GM18868 (cell line): ENCODE data around the gene PTPRM.

Experiments used
- ATAC-seq: cut with Tn5 transposase; IDR thresholded peaks from one replicate; pipeline ENCODE4 v1.9.1; 2021; ENCODE audit warnings: mild to moderate bottlenecking, moderate library complexity; ENCODE audit not compliant: unreplicated experiment

Gene PTPRM

DNA sequence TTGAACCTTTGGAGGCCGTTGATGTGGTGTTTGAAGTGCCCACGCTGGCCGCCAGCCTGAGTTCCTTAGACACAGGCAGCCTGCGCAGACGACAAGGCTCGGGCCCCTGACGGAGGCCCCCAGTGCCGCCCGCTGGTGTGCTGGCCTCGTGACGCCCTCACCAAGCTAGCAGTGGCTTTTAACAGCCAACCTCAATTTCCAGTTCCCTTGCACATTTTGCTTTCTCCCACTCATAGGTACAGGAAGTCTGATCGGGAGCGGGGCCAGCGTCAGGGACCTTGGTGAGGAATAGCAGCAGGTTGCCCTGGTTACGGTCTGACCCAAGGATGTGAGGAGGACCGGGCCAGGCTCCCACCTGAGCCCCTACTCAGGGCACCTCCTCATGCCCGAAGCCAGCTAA lies 834.5 kb downstream of the PTPRM start:
- ATAC-seq: no peak

DNA sequence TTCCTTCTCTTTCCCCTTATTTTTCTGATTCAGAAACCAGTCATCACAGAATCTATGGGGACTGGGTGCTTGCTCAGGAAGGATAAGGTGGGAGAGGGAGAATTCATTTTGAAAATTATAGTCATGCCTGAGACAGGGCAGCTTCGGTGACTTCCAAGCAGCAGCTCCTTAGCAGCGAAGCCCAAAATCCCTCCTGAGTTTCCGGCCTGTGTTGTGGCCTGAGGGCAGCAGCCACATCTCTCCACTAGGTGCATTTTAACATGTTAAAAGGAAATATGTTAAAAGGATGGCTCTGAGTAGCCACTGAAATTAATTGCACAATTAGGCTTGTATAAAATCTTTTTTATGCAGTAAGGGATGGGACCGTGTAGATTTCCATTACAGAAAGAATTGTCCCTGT lies 835.1 kb downstream of the PTPRM start:
- no peak for ATAC-seq

DNA sequence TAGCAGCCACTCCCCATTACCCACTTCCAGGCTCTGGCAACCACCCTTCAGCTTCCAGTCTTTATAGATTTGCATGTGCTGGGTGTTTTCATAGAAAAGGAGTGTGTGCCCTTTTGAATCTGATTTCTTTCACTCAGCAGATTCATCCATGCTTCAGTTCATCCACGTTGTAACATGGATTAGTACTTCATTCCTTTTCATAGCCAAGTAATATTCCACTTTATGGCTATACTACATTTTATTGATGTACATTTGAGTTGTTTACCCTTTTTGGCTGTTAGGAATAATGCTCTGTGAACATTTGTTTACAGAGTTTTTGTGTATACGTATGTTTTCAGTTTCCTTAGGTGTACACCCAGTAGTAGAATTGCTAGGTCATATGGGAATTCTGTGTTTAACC lies 836.6 kb downstream of the PTPRM start:
- no peak for ATAC-seq

DNA sequence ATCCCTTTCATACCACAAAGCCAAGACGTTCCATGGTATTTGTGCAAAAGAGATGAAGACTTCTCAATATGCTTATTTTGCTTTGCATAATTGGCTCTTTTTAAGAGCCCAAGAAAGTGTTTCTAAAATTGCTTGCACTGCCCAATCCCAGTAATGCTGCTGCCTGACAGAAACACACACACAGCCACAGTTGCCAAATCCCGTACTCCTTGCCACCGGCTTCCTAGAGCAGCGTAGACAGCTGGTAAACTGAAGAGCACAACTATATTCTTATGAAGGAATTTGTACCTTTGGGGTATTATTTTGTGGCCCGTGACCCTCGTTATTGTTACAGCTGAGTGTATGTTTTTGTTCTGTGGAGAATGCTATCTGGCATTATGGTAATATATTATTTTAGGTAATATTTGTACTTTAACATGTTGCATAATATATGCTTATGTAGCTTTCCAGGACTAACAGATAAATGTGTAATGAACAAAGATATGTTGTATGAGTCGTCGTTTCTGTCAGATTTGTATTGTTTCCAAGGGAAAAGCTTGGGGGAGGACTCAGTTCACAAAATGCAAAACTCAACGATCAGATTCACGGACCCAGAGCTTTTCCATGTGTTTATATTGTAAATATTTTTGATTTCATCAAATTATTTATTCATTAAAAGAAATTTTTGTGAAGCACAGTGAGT lies 839.2 kb downstream of the PTPRM start:
- ATAC-seq: no peak

DNA sequence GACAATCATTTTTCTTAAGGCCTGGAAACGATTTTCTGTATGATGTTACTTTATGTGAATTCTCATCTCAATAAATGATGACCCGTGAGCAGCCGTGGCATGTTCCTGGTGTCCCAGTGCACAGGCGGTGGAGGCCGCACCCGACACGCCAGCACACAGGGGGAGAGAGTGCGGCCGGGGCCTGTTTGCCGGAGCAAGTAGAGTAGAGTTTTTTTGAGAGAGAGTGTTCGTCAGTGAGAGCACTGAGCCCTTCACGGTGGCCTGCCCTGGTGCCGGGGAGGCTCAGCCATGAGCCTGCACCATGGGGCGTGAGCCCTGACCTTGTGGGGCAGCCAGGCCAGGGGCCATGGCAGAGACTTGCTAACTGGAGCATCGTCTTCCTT lies 839.7 kb downstream of the PTPRM start:
- no peak for ATAC-seq

DNA sequence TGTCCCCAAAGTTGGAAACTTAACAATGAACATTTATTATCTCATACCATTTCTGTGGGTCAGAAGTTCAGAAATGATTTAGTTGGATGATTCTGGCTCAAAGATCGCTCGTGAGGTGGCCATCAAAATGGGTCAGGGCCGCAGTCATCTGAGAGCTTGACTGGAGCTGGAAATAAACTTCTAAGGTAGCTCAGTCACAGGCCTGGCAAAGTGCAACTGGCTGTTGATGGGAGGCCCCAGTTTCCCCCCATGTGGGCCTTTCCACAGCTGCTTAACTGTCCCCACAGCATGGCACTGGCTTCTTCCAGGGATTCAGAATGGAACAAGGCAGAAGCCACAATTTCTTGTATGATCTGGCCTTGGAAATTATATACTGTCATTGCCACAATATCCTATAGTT lies 842.0 kb downstream of the PTPRM start:
- ATAC-seq: no peak

DNA sequence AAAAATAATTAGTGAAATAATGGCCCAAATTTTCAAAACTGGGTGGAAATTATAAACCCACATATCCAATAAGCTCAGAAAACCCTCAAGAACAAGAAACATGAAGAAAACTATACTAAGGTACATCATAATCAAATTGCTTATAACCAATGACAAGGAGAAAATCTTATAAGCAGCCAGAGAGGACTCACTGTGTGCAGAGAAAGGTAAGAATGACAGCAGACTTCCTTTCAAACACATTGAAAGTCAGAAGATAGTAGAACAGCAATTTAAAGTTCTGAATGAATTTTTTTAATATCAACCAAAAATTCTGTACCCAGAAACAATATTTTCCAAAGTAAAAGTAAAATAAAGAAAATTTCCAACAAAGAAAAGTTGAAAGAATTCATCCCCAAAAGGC lies 844.4 kb downstream of the PTPRM start:
- no peak for ATAC-seq

DNA sequence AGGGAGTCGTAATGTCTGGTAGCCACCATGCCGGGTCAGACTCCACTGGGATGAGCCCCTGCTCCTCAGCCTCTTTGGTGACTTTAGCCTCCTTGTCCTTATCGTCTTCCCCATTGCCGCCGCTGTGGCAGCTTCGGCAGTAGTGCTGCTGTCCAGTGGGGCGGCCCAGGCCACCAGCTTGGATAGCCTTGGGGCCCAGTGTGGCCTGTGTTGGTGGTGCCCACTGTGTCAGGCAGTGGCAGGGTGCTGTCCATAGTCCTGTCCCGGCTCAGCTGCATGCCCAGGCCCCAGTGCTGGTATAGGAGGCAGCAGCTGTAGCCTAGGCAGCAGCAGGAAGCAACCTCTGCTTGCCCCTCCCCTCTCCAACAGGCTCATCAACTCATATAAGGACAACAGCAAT lies 845.0 kb downstream of the PTPRM start:
- ATAC-seq: no peak

DNA sequence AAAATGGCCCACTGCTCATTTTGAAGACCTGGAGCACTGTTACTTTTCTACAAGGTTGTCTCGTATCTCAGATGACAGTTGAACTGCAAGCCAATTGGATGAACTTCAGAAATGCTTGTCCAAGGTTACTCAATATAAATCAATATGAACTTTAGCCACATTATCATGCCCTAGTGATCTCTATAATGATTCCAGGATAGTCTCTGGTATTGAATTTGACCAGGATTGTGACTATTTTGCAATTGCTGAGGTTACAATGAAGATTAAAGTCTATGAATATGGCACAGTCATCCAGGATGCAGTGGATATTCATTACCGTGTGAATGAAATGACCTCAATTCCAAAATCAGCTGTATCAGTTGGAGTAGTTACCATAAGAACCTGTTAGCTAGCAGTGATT lies 846.1 kb downstream of the PTPRM start:
- ATAC-seq: no peak

DNA sequence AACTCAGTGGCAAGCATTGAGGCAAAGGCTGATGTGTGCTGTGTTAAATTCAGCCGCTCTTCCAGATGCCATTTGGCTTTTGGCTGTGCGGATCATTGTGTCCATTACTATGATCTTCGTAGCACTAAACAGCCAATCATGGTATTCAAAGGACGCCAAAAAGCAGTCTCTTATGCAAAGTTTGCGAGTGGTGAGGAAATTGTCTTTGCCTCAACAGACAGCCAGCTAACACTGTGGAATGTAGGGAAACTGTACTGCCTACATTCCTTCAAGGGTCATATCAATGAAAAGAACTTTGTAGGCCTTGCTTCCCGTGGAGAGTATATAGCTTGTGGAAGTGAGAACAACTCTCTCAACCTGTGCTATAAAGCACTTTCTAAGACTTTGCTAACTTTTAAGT lies 846.6 kb downstream of the PTPRM start:
- no peak for ATAC-seq

DNA sequence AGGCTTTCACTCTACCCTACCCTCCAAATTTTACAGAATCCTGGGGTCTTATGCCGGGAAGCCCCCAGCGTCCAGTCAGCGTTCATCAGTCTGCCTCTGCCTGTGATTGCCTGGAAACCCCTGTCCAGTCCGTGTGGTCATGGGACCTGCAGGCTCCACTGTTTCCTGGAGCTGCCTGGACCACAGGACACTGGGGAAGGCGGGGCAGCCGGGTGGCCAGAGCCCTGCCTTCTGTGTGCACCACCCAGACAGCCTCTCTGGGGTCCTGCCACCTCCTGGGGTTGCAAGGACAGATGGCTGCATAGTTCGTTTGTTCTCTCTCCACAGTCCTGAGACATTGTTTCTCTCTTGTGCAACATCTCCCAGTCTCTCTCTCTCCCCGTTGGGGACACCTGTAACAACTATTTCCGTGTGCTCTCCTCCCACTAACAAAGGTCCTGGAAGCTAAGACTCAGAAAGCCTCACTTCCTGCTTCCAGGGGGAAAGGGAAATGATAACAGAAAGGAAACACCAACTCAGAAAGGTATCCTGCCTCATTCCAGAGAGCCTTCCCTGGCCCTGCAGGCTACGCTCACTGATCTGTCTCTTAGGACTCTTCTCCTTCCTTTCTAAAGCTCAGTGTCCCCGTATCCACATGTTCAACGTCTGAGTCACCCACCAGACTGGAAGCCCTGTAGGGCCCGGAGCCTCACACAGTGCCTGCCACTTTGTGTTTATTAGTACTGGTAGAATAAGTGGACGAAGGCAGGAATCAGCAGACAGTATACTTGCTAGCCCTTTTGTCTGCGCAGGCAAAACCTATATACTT lies 849.3 kb downstream of the PTPRM start:
- ATAC-seq: no peak

DNA sequence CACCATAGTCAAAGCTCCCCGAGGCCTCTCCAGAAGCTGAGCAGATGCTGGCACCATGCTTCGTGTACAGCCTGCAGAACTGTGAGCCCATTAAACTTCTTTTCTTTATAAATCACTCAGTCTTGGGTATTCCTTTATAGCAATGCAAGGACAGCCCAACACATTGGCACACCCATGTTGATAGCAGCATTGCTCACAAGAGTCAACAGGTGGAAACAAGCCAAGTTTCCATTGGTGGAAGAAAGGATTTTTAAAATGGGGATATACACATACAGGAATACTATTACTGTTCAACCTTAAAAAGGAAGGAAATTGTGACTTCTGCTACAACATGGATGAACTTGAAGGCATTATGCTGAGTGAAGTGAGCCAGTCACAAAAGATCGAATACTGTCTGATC lies 855.3 kb downstream of the PTPRM start:
- no peak for ATAC-seq

DNA sequence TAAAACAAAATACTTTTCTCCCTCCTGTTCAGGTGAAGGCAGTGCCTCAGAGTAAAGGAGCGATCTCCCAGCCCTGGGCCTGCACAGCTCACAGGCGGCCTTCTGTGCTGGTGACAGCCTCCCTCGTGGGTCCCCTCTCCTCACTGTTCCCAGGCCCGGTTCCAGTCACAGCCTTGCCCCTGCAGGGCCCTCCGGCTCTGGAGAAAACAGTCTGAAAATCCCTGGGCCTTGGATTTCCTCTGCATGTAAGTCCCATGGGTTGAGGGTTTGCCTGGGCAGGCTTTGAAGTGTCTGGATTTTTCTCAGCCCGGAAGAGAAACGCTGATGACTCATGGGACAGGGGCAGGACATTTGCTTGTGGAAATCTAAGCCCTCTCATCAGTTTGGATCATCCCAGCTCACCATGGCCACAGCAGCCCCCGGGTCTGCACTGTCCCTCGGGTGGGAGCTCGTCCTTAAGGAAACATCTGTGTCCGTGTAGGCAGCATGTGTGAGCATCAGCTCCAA lies 856.0 kb downstream of the PTPRM start:
- no peak for ATAC-seq

DNA sequence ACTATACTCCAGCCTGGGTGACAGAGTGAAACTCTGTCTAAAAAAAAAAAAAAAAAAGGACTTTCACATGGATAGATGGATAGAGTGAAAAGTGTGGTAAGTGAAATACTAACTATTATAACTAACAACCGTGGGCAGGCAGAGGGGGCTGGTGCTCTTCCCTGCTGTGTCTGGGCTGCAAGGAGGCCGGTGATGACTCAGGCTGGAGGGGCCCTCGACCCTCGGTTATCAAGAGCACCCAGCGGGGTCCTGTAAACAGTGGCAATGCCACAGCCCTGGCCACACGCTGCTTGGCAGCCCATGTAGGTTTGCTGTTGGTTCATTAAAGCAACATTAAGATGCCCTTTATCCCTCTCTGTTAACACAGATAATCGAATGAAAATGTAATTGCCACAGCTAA lies 857.4 kb downstream of the PTPRM start:
- ATAC-seq: no peak

DNA sequence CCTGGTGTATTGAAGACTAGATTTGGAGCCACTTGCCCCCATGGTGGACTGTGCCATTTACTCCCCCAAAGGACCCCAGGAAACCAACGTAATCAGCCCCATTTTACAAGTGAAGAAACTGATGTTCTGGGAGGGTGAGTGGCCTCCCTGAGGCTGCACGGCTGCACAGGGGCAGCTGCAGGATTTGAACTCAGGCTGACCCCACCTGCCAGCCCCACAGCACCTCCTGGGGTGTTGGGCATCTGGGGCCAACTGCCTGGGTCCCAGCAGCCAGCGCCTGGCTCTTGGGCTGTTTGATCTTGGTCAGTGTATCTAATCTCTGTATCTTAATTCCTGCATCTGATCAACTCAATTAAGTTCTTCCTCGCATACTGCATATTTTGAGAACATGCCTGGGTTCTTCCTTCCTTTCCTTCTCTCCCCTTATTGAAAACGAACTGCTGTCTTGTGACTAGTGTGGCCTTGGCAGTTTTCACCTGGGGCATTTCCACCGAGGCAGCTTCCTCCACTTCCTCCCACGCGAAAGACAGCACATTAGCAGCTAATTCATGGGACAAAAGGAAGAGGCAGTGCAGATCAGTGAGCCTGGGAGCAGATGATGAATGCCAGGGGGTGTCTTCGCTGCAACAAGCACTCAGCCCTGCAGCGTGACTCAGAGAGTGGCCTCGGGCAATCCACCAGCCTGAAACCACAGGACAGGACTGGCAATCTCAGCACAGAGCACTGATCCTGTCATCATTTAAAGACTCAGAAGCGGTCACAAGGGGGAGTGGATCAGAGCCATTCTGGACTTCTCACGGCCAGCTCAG lies 858.0 kb downstream of the PTPRM start:
- ATAC-seq: no peak

DNA sequence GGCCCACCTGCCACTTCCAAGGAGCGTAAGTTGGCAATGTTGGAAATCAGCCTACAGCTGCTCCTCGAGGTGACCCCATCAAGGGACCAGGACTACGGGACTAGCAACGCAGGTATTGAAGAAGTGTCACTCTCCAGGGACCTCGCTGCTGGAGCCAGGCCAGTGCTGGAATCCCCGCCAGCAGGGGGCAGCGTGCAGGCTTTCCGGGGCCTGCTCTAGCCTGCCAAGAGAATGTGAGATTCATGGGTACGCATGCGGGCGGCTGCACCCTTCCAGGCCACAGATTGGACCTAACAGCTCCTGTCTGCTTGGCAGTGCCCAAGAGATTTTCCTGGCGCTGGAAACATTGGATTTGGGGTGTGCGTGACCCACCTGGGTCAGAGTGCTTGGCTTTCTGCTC lies 859.3 kb downstream of the PTPRM start:
- no peak for ATAC-seq

DNA sequence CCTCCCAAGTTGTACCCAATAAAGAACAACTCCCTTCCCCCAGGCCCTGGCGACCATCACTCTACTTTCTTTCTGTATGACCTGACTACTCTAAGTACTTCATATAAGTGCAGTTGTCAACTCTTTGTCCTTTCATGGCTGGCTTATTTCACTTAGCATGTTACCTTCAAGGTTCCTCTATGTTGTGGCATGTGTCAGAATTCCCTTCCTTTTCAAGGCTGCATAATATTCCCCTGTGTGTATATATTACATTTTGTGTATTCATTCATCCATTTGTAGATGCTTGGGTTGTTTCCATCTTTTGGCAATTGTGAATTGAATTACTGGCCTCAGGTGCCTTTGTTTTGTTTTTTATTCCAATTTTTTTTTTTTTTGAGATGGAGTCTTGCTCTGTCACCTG lies 860.2 kb downstream of the PTPRM start:
- ATAC-seq: no peak

DNA sequence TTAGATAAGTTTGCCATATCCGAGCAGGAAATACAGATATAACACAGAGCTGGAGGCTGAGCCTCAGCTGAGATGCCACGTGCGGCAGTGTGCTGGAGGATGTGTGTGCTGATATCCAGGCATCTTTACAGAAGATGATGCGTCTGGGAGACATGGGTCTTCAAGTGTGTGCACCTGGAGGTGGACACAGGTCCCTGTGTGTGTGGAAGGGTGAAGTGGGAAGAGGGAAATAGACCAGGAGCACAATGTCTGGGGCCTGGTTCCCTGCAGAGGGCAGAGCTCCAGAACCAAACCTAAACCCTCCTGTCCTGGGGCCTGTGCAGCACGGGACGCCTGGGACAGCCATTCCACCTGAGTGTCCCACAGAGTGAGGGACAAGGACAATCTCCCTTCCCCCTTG lies 861.8 kb downstream of the PTPRM start:
- ATAC-seq: no peak

DNA sequence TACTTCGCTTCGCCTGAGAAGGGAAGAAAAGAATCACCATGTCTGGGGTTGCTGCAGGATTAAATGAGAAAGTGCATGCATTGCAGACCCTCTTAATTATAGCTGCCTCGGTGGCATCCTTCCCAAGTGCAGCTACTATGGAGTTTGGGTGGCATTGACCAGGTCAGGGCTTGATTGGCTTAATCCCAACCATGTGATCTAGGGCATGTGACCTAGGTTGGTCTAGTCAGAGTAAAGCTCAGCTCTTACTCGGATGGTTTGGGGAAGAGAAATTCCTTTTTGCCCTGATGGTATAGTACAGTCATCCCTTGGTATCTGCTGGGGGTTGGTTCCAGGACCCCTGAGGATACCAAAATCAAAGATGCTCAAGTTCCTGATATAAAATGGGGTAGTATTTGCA lies 863.9 kb downstream of the PTPRM start:
- ATAC-seq: no peak

DNA sequence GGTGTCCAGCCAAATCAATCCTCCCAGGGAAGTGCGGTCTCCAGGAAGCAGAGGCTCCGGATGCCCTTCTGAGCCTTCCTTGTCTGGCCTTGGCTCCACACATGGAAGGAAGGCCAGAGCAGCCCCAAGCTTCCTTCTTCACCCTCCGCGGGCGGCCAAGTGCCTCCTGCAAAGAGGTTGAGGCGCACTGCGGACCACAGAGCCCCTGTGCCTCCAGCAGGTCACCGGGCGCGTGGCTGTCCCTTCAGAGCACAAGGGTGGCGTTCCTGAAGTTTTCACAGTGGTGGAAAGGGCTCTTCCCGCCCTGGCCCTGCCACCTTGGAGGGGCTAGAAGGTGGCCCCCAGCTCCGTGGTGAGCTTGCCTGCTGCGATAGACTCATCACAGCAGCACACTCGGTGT lies 866.2 kb downstream of the PTPRM start:
- ATAC-seq: no peak

DNA sequence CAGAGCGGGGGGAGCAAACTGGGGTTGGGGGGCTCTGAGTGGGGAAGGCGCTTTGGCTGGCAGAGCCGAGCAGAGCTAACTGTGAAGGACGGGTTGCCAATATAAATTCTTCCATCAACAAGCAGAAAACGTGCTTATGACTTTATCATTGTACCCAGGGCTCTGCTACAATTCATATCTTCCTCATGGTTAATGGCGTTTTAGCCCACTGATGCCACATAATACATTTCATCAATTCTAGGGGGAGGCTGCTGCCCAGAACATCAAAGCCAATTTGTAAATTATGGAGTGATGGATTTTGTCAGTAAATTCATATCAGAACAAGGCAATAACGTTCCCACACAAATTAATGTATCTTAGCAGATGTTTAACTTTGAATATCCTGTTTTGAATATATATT lies 866.7 kb downstream of the PTPRM start:
- ATAC-seq: no peak

DNA sequence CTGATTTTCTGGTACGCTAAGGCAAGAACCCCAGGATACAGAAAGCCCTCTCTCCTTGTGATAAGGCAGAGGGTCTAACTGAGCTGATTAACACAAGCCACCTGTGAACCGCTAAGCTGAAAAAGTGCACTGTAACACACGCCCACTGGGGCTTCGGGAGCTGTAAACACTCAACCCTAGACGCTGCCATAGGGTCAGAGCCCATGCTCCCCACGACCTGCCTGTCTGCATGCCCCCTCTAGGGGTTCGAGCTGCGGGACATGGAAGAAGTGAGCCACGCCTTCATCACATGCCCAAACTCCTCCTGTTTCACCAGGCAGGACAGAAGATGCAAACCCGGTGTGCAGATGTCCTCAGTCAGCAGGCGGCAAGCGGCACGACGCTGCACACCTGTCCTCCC lies 868.3 kb downstream of the PTPRM start:
- ATAC-seq: no peak
